HepG2 (cell line): ENCODE results near the gene BRK1. TPM values are rescaled to one million over a fixed set of nuclear protein-coding genes. Genes with fewer than 3 reads are reported as not detected.

ENCODE experiments used
- GATAD1 ChIP-seq: IDR thresholded peaks from 2 replicates; pipeline ENCODE4 v1.6.1; 2016; ENCODE audit warnings: missing genetic modification reagents, missing compliant biosample characterization
- MAF1 ChIP-seq: sonication (generic); formaldehyde crosslinking; IDR thresholded peaks from 2 replicates; pipeline ENCODE4 v1.5.0; 2020; ENCODE audit warnings: missing genetic modification reagents, borderline replicate concordance
- POLR2A ChIP-seq, 2 experiments: IDR thresholded peaks; 2 replicates each; pipeline ENCODE4 v1.6.1; 2011; ENCODE audit warnings: low read depth in 2 of 2, low read length in 2 of 2, mild to moderate bottlenecking in 1 of 2, moderate library complexity in 1 of 2; ENCODE audit not compliant: insufficient read depth in 1 of 2
- SNAPC2 ChIP-seq: sonication (generic); formaldehyde crosslinking; IDR thresholded peaks from 2 replicates; pipeline ENCODE4 v1.8.1; 2022; ENCODE audit warnings: mild to moderate bottlenecking, missing genetic modification reagents
- polyA plus RNA-seq, 8 experiments: library from polyadenylated mRNA; depleted of rRNA in 3 of 8; stranded (reverse) in 7 of 8; unstranded in 1 of 8; fragments of >200 nt; fragmentation: Illumina TruSeq in 4 of 8; extraction: Trizol in 4 of 8; gene quantifications; 2 replicates each; pipeline versions ENCODE4 v1.2.1 to v1.2.3, GENCODE V29; 2011 to 2016; ENCODE audit warnings: low read depth in 4 of 8, missing spikeins in 1 of 8, mixed read lengths in 1 of 8; ENCODE audit not compliant: insufficient read depth in 1 of 8
- total RNA-seq, 5 experiments: library from RNA; depleted of rRNA; stranded (reverse); fragments of >200 nt; fragmentation: Illumina TruSeq; extraction: Trizol; gene quantifications; 2 replicates each; pipeline ENCODE4 v1.2.3, GENCODE V29; 2016; ENCODE audit warnings: low read depth in 1 of 5
- TF ChIP-seq, protein P1 (sequence below), 2 experiments: sonication (generic) in 1 of 2; formaldehyde crosslinking in 1 of 2; IDR thresholded peaks; 2 replicates each; pipeline versions ENCODE4 v1.4.0 to v1.6.1; 2018 to 2020; ENCODE audit warnings: missing genetic modification reagents in 2 of 2, borderline replicate concordance in 1 of 2, low read depth in 1 of 2, mild to moderate bottlenecking in 1 of 2, missing biosample characterization in 1 of 2
- TF ChIP-seq, protein P2 (sequence below): sonication (generic); formaldehyde crosslinking; IDR thresholded peaks from 2 replicates; pipeline ENCODE4 v1.4.0; 2020; ENCODE audit warnings: missing genetic modification reagents
- TF ChIP-seq, protein P3 (sequence below): sonication (generic); formaldehyde crosslinking; conservative IDR thresholded peaks from 2 replicates; pipeline ENCODE4 v1.8.1; 2023; ENCODE audit warnings: missing genetic modification reagents
- TF ChIP-seq, protein P4 (sequence below): sonication (generic); formaldehyde crosslinking; conservative IDR thresholded peaks from 2 replicates; pipeline ENCODE4 v1.8.0; 2022; ENCODE audit warnings: mild to moderate bottlenecking, moderate library complexity, missing genetic modification reagents
- TF ChIP-seq, protein P5 (sequence below): sonication (generic); formaldehyde crosslinking; IDR thresholded peaks from 2 replicates; pipeline ENCODE4 v1.4.0; 2020; ENCODE audit warnings: mild to moderate bottlenecking, missing genetic modification reagents

BRK1 gene
- total and polyA plus RNA-seq, 2 of the 13 experiments (the other 11 are each of a cell fraction or from before 2014, with no cell fraction given), result 118 to 155 TPM

DNA sequence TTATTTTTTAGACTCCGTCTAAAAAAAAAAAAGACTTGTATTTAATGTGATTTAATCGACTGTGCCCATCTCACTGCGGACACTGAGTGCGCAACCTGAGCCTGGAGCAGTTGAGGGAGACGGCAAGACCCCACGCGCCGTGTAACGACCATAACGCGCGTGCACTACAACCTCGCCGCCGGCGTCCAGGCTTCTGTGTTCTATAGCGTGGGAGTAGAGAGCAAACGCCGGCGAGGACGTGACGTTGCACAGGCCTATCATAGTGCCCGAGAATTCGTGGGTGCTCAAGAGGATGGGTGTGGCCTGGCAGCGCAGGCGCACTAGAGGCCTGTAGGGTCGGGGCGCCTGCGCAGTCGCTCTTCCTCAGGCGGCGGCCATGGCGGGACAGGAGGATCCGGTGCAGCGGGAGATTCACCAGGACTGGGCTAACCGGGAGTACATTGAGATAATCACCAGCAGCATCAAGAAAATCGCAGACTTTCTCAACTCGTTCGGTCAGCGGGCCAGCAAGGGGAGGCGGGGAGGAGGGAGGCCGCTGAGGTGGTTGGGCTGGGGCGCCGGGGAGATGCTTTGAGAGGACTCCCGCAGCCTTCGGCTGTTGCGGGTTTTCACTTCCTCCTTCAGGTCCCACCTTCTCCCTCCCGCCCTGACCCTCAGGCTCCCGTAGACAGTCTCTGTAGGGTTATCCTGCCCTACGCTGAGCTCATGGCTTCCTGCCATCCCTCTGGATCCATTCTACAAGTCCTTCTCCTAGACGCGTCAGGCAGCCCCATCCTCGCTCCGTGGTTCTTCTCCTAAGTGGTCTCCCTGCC, at the start of gene BRK1 (continued):
- TF ChIP-seq, protein P1, sequence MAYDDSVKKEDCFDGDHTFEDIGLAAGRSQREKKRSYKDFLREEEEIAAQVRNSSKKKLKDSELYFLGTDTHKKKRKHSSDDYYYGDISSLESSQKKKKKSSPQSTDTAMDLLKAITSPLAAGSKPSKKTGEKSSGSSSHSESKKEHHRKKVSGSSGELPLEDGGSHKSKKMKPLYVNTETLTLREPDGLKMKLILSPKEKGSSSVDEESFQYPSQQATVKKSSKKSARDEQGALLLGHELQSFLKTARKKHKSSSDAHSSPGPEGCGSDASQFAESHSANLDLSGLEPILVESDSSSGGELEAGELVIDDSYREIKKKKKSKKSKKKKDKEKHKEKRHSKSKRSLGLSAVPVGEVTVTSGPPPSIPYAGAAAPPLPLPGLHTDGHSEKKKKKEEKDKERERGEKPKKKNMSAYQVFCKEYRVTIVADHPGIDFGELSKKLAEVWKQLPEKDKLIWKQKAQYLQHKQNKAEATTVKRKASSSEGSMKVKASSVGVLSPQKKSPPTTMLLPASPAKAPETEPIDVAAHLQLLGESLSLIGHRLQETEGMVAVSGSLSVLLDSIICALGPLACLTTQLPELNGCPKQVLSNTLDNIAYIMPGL (CRISPR knock-in tag; IDR thresholded peaks at IDR 0.05; ENCODE audit: borderline replicate concordance in 1 of 2, low read depth in 1 of 2), result peak in 1 of 2 experiments; percentile 60; a peak in 2 of 4 replicates
- 0 out of 2 replicates have a peak, but pooled peaks have one; percentile 45 for TF ChIP-seq MAF1
- TF ChIP-seq SNAPC2, result no peak
- peak; percentile 87 for TF ChIP-seq GATAD1 (CRISPR knock-in tag)
- TF ChIP-seq POLR2A (IDR thresholded peaks at IDR 0.05; ENCODE audit: insufficient read depth in 1 of 2, low read depth in 2 of 2, low read length in 2 of 2), result peak; percentile 95 to 97
- TF ChIP-seq, protein P2, sequence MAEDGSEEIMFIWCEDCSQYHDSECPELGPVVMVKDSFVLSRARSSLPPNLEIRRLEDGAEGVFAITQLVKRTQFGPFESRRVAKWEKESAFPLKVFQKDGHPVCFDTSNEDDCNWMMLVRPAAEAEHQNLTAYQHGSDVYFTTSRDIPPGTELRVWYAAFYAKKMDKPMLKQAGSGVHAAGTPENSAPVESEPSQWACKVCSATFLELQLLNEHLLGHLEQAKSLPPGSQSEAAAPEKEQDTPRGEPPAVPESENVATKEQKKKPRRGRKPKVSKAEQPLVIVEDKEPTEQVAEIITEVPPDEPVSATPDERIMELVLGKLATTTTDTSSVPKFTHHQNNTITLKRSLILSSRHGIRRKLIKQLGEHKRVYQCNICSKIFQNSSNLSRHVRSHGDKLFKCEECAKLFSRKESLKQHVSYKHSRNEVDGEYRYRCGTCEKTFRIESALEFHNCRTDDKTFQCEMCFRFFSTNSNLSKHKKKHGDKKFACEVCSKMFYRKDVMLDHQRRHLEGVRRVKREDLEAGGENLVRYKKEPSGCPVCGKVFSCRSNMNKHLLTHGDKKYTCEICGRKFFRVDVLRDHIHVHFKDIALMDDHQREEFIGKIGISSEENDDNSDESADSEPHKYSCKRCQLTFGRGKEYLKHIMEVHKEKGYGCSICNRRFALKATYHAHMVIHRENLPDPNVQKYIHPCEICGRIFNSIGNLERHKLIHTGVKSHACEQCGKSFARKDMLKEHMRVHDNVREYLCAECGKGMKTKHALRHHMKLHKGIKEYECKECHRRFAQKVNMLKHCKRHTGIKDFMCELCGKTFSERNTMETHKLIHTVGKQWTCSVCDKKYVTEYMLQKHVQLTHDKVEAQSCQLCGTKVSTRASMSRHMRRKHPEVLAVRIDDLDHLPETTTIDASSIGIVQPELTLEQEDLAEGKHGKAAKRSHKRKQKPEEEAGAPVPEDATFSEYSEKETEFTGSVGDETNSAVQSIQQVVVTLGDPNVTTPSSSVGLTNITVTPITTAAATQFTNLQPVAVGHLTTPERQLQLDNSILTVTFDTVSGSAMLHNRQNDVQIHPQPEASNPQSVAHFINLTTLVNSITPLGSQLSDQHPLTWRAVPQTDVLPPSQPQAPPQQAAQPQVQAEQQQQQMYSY (CRISPR knock-in tag), result peak; percentile 49; the same call in 1 of the 2 replicates
- TF ChIP-seq, protein P3, sequence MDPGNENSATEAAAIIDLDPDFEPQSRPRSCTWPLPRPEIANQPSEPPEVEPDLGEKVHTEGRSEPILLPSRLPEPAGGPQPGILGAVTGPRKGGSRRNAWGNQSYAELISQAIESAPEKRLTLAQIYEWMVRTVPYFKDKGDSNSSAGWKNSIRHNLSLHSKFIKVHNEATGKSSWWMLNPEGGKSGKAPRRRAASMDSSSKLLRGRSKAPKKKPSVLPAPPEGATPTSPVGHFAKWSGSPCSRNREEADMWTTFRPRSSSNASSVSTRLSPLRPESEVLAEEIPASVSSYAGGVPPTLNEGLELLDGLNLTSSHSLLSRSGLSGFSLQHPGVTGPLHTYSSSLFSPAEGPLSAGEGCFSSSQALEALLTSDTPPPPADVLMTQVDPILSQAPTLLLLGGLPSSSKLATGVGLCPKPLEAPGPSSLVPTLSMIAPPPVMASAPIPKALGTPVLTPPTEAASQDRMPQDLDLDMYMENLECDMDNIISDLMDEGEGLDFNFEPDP (CRISPR knock-in tag), result no peak
- TF ChIP-seq, protein P4, sequence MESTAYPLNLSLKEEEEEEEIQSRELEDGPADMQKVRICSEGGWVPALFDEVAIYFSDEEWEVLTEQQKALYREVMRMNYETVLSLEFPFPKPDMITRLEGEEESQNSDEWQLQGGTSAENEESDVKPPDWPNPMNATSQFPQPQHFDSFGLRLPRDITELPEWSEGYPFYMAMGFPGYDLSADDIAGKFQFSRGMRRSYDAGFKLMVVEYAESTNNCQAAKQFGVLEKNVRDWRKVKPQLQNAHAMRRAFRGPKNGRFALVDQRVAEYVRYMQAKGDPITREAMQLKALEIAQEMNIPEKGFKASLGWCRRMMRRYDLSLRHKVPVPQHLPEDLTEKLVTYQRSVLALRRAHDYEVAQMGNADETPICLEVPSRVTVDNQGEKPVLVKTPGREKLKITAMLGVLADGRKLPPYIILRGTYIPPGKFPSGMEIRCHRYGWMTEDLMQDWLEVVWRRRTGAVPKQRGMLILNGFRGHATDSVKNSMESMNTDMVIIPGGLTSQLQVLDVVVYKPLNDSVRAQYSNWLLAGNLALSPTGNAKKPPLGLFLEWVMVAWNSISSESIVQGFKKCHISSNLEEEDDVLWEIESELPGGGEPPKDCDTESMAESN (CRISPR knock-in tag), result peak; percentile 44; the same call in 1 of the 2 replicates
- TF ChIP-seq, protein P5, sequence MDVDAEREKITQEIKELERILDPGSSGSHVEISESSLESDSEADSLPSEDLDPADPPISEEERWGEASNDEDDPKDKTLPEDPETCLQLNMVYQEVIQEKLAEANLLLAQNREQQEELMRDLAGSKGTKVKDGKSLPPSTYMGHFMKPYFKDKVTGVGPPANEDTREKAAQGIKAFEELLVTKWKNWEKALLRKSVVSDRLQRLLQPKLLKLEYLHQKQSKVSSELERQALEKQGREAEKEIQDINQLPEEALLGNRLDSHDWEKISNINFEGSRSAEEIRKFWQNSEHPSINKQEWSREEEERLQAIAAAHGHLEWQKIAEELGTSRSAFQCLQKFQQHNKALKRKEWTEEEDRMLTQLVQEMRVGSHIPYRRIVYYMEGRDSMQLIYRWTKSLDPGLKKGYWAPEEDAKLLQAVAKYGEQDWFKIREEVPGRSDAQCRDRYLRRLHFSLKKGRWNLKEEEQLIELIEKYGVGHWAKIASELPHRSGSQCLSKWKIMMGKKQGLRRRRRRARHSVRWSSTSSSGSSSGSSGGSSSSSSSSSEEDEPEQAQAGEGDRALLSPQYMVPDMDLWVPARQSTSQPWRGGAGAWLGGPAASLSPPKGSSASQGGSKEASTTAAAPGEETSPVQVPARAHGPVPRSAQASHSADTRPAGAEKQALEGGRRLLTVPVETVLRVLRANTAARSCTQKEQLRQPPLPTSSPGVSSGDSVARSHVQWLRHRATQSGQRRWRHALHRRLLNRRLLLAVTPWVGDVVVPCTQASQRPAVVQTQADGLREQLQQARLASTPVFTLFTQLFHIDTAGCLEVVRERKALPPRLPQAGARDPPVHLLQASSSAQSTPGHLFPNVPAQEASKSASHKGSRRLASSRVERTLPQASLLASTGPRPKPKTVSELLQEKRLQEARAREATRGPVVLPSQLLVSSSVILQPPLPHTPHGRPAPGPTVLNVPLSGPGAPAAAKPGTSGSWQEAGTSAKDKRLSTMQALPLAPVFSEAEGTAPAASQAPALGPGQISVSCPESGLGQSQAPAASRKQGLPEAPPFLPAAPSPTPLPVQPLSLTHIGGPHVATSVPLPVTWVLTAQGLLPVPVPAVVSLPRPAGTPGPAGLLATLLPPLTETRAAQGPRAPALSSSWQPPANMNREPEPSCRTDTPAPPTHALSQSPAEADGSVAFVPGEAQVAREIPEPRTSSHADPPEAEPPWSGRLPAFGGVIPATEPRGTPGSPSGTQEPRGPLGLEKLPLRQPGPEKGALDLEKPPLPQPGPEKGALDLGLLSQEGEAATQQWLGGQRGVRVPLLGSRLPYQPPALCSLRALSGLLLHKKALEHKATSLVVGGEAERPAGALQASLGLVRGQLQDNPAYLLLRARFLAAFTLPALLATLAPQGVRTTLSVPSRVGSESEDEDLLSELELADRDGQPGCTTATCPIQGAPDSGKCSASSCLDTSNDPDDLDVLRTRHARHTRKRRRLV, result no peak
